HepG2 (cell line): ENCODE measurements around the gene METTL6. TPM values are rescaled to one million over a fixed set of nuclear protein-coding genes. Genes with fewer than 3 reads are reported as not detected.

Experiments
- CREB1 ChIP-seq, 2 experiments: fragments of 450-650 bp in 1 of 2; IDR thresholded peaks; 2 replicates each; pipeline ENCODE4 v1.6.1; 2016 to 2017; ENCODE audit warnings: control low read depth in 1 of 2, mild to moderate bottlenecking in 1 of 2, missing compliant biosample characterization in 1 of 2, missing genetic modification characterization in 1 of 2
- GLI4 ChIP-seq: sonication (generic); formaldehyde crosslinking; IDR thresholded peaks from 2 replicates; pipeline ENCODE4 v1.5.1; 2020; ENCODE audit warnings: missing genetic modification reagents, mild to moderate bottlenecking, moderate library complexity, borderline replicate concordance
- JARID2 ChIP-seq: sonication (generic); formaldehyde crosslinking; IDR thresholded peaks from 2 replicates; pipeline ENCODE4 v1.8.1; 2023; ENCODE audit warnings: missing genetic modification reagents, inconsistent platforms; ENCODE audit not compliant: insufficient replicate concordance
- MIXL1 ChIP-seq: IDR thresholded peaks from 2 replicates; pipeline ENCODE4 v1.6.1; 2016
- RFXAP ChIP-seq: sonication (generic); formaldehyde crosslinking; IDR thresholded peaks from 2 replicates; pipeline ENCODE4 v1.4.0; 2020; ENCODE audit warnings: missing genetic modification reagents, borderline replicate concordance
- SALL1 ChIP-seq: sonication (generic); formaldehyde crosslinking; IDR thresholded peaks from 2 replicates; pipeline ENCODE4 v1.8.0; 2022; ENCODE audit warnings: mild to moderate bottlenecking, missing genetic modification reagents
- TBX3 ChIP-seq: fragments of 450-650 bp; IDR thresholded peaks from 2 replicates; pipeline ENCODE4 v1.6.1; 2017; ENCODE audit warnings: antibody characterized with exemption, mild to moderate bottlenecking, inconsistent platforms, borderline replicate concordance
- TMF1 ChIP-seq: sonication (generic); formaldehyde crosslinking; IDR thresholded peaks from 2 replicates; pipeline ENCODE4 v1.8.1; 2022; ENCODE audit warnings: low read depth, missing genetic modification reagents
- ZBTB21 ChIP-seq: sonication (generic); formaldehyde crosslinking; IDR thresholded peaks from 2 replicates; pipeline ENCODE4 v1.4.0; 2020; ENCODE audit warnings: missing genetic modification reagents
- ZBTB7A ChIP-seq: sonication (generic); formaldehyde crosslinking; IDR thresholded peaks from 2 replicates; pipeline ENCODE4 v1.8.0; 2022; ENCODE audit warnings: mild to moderate bottlenecking, missing genetic modification reagents
- ZC3H13 ChIP-seq: sonication (generic); formaldehyde crosslinking; IDR thresholded peaks from 2 replicates; pipeline ENCODE4 v1.8.1; 2023; ENCODE audit warnings: mild to moderate bottlenecking, missing genetic modification reagents, moderate library complexity
- ZC3H4 ChIP-seq: sonication (generic); formaldehyde crosslinking; IDR thresholded peaks from 2 replicates; pipeline ENCODE4 v1.4.0; 2020; ENCODE audit warnings: missing genetic modification reagents, borderline replicate concordance
- ZFP90 ChIP-seq: sonication (generic); formaldehyde crosslinking; IDR thresholded peaks from 2 replicates; pipeline ENCODE4 v1.8.0; 2022; ENCODE audit warnings: missing genetic modification reagents, mild to moderate bottlenecking, inconsistent platforms, borderline replicate concordance
- ZNF20 ChIP-seq: sonication (generic); formaldehyde crosslinking; IDR thresholded peaks from 2 replicates; pipeline ENCODE4 v1.4.0; 2020; ENCODE audit warnings: mild to moderate bottlenecking, moderate library complexity, missing genetic modification reagents
- ZNF296 ChIP-seq: sonication (generic); formaldehyde crosslinking; conservative IDR thresholded peaks from 2 replicates; pipeline ENCODE4 v1.5.0; 2020; ENCODE audit warnings: mild to moderate bottlenecking, missing genetic modification reagents
- ZNF335 ChIP-seq: sonication (generic); formaldehyde crosslinking; IDR thresholded peaks from 2 replicates; pipeline ENCODE4 v1.4.0; 2020; ENCODE audit warnings: missing genetic modification reagents
- ZNF383 ChIP-seq: sonication (generic); formaldehyde crosslinking; IDR thresholded peaks from 2 replicates; pipeline ENCODE4 v1.4.0; 2020; ENCODE audit warnings: missing genetic modification reagents, mild to moderate bottlenecking, borderline replicate concordance
- ZNF547 ChIP-seq: sonication (generic); formaldehyde crosslinking; IDR thresholded peaks from 2 replicates; pipeline ENCODE4 v1.5.1; 2020; ENCODE audit warnings: mild to moderate bottlenecking, missing genetic modification reagents
- ZNF598 ChIP-seq: sonication (generic); formaldehyde crosslinking; IDR thresholded peaks from 2 replicates; pipeline ENCODE4 v1.5.1; 2020; ENCODE audit warnings: mild to moderate bottlenecking, missing genetic modification reagents, borderline replicate concordance
- ZNF674 ChIP-seq: sonication (generic); formaldehyde crosslinking; IDR thresholded peaks from 2 replicates; pipeline ENCODE4 v1.5.0; 2020; ENCODE audit warnings: low read depth, mild to moderate bottlenecking, missing genetic modification reagents
- ZNF703 ChIP-seq: sonication (generic); formaldehyde crosslinking; IDR thresholded peaks from 2 replicates; pipeline ENCODE4 v1.5.1; 2020; ENCODE audit warnings: missing genetic modification reagents, mild to moderate bottlenecking, moderate library complexity, borderline replicate concordance
- ZNF747 ChIP-seq: sonication (generic); formaldehyde crosslinking; IDR thresholded peaks from 2 replicates; pipeline ENCODE4 v1.8.1; 2023; ENCODE audit warnings: missing genetic modification reagents, mild to moderate bottlenecking, borderline replicate concordance
- ZSCAN29 ChIP-seq: sonication (generic); formaldehyde crosslinking; conservative IDR thresholded peaks from 2 replicates; pipeline ENCODE4 v1.4.0; 2020; ENCODE audit warnings: mild to moderate bottlenecking, missing genetic modification reagents
- polyA plus RNA-seq, 8 experiments: library from polyadenylated mRNA; depleted of rRNA in 3 of 8; stranded (reverse) in 7 of 8; unstranded in 1 of 8; fragments of >200 nt; fragmentation: Illumina TruSeq in 4 of 8; extraction: Trizol in 4 of 8; gene quantifications; 2 replicates each; pipeline versions ENCODE4 v1.2.1 to v1.2.3, GENCODE V29; 2011 to 2016; ENCODE audit warnings: low read depth in 4 of 8, missing spikeins in 1 of 8, mixed read lengths in 1 of 8; ENCODE audit not compliant: insufficient read depth in 1 of 8
- total RNA-seq, 5 experiments: library from RNA; depleted of rRNA; stranded (reverse); fragments of >200 nt; fragmentation: Illumina TruSeq; extraction: Trizol; gene quantifications; 2 replicates each; pipeline ENCODE4 v1.2.3, GENCODE V29; 2016; ENCODE audit warnings: low read depth in 1 of 5
- TF ChIP-seq, protein P1 (sequence below): sonication (generic); formaldehyde crosslinking; IDR thresholded peaks from 2 replicates; pipeline ENCODE4 v1.4.0; 2020; ENCODE audit warnings: missing genetic modification reagents
- TF ChIP-seq, protein P2 (sequence below): IDR thresholded peaks from 2 replicates; pipeline ENCODE4 v1.6.1; 2016; ENCODE audit warnings: missing genetic modification reagents, missing compliant biosample characterization

The METTL6 gene
- total and polyA plus RNA-seq, 2 of the 13 experiments (the other 11 are each of a cell fraction or from before 2014, with no cell fraction given): 17.2 to 29.4 TPM

GRCh38 chr3:15427182-15427880 is at the start of gene METTL6, which contains the start of gene EAF1 (continued):
- TF ChIP-seq CREB1 (IDR thresholded peaks at IDR 0.05): no peak
- no peak for TF ChIP-seq CREB1 (CRISPR knock-in tag; IDR thresholded peaks at IDR 0.05)
- TF ChIP-seq JARID2 (CRISPR knock-in tag): no peak
- no peak for TF ChIP-seq ZC3H4 (CRISPR knock-in tag)
- TF ChIP-seq ZC3H13 (CRISPR knock-in tag): no peak
- no peak for TF ChIP-seq ZNF383 (CRISPR knock-in tag)
- peak; percentile 56; the same call in 1 of the 2 replicates for TF ChIP-seq TMF1 (CRISPR knock-in tag)
- TF ChIP-seq, protein P1, sequence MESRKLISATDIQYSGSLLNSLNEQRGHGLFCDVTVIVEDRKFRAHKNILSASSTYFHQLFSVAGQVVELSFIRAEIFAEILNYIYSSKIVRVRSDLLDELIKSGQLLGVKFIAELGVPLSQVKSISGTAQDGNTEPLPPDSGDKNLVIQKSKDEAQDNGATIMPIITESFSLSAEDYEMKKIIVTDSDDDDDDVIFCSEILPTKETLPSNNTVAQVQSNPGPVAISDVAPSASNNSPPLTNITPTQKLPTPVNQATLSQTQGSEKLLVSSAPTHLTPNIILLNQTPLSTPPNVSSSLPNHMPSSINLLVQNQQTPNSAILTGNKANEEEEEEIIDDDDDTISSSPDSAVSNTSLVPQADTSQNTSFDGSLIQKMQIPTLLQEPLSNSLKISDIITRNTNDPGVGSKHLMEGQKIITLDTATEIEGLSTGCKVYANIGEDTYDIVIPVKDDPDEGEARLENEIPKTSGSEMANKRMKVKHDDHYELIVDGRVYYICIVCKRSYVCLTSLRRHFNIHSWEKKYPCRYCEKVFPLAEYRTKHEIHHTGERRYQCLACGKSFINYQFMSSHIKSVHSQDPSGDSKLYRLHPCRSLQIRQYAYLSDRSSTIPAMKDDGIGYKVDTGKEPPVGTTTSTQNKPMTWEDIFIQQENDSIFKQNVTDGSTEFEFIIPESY (CRISPR knock-in tag): no peak
- TF ChIP-seq TBX3: no peak
- TF ChIP-seq ZBTB21 (CRISPR knock-in tag): no peak
- peak; percentile 82 for TF ChIP-seq SALL1
- TF ChIP-seq ZNF747: peak; percentile 12; the same call in 1 of the 2 replicates
- peak; percentile 44; the same call in 1 of the 2 replicates for TF ChIP-seq ZNF547 (CRISPR knock-in tag)
- TF ChIP-seq ZNF335 (CRISPR knock-in tag): 0 out of 2 replicates have a peak, but pooled peaks have one; percentile 56
- TF ChIP-seq ZNF598 (CRISPR knock-in tag): no peak; the same call in 1 of the 2 replicates
- TF ChIP-seq, protein P2, sequence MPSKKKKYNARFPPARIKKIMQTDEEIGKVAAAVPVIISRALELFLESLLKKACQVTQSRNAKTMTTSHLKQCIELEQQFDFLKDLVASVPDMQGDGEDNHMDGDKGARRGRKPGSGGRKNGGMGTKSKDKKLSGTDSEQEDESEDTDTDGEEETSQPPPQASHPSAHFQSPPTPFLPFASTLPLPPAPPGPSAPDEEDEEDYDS (CRISPR knock-in tag): peak; percentile 56; the same call in 1 of the 2 replicates
- TF ChIP-seq ZBTB7A (CRISPR knock-in tag): no peak
- 0 out of 2 replicates have a peak, but pooled peaks have one; percentile 42 for TF ChIP-seq RFXAP
- TF ChIP-seq ZNF20 (CRISPR knock-in tag): 0 out of 2 replicates have a peak, but pooled peaks have one; percentile 15
- no peak for TF ChIP-seq ZNF703 (CRISPR knock-in tag)
- TF ChIP-seq ZSCAN29 (CRISPR knock-in tag): peak; percentile 99
- no peak for TF ChIP-seq ZNF674 (CRISPR knock-in tag)
- peak; percentile 65; the same call in 1 of the 2 replicates for TF ChIP-seq ZFP90 (CRISPR knock-in tag)
- no peak for TF ChIP-seq ZNF296 (CRISPR knock-in tag)
- TF ChIP-seq MIXL1 (CRISPR knock-in tag): 0 out of 2 replicates have a peak, but pooled peaks have one; percentile 22
- TF ChIP-seq GLI4 (CRISPR knock-in tag): no peak
